ENCODE data around the gene KRT40.

Gene KRT40

GRCh38 chr17:40996829-40997228 lies 12.7 kb upstream of the KRT40 start:
- no peak overlapping the region for H3K4me3 ChIP-seq (ENCODE audit: low read depth, low read length)
- DNase-seq (ENCODE audit: low read depth), result no peak
- TF ChIP-seq MYC (IDR thresholded peaks at IDR 0.05; ENCODE audit: low read depth, low read length), result no peak
- TF ChIP-seq CTCF (IDR thresholded peaks at IDR 0.05; ENCODE audit: low read depth, low read length), result no peak
- TF ChIP-seq MAX (IDR thresholded peaks at IDR 0.05; ENCODE audit: low read depth, low read length), result no peak
- TF ChIP-seq POLR2A (IDR thresholded peaks at IDR 0.05; ENCODE audit: extremely low read depth, insufficient read length), result no peak

GRCh38 chr17:40995116-40995515 lies 11.0 kb upstream of the KRT40 start:
- H3K4me3 ChIP-seq (ENCODE audit: low read depth, low read length), result no peak overlapping the region
- TF ChIP-seq MAX (IDR thresholded peaks at IDR 0.05; ENCODE audit: low read depth, low read length) (no peak), MYC (IDR thresholded peaks at IDR 0.05; ENCODE audit: low read depth, low read length) (no peak), CTCF (IDR thresholded peaks at IDR 0.05; ENCODE audit: low read depth, low read length) (no peak), POLR2A (IDR thresholded peaks at IDR 0.05; ENCODE audit: extremely low read depth, insufficient read length) (no peak)
- DNase-seq (ENCODE audit: low read depth), result no peak

GRCh38 chr17:40993839-40994238 lies 9.7 kb upstream of the KRT40 start, which contains the start of gene KRTAP3-3:
Gene KRTAP3-3, minus strand, starts transcription at chr17:40994164. Its CDS starts 67 bp downstream, at chr17:40994097.
- TF ChIP-seq MAX (IDR thresholded peaks at IDR 0.05; ENCODE audit: low read depth, low read length), result no peak
- TF ChIP-seq MYC (IDR thresholded peaks at IDR 0.05; ENCODE audit: low read depth, low read length), result no peak
- TF ChIP-seq CTCF (IDR thresholded peaks at IDR 0.05; ENCODE audit: low read depth, low read length), result no peak
- TF ChIP-seq POLR2A (IDR thresholded peaks at IDR 0.05; ENCODE audit: extremely low read depth, insufficient read length), result no peak
- DNase-seq (ENCODE audit: low read depth), result no peak
- no peak within 1 kb of the TSS for H3K4me3 ChIP-seq (ENCODE audit: low read depth, low read length)

GRCh38 chr17:40993084-40993483 lies 9.0 kb upstream of the KRT40 start:
- no peak overlapping the region for H3K4me3 ChIP-seq (ENCODE audit: low read depth, low read length)
- TF ChIP-seq MYC (IDR thresholded peaks at IDR 0.05; ENCODE audit: low read depth, low read length), result no peak
- no peak for TF ChIP-seq POLR2A (IDR thresholded peaks at IDR 0.05; ENCODE audit: extremely low read depth, insufficient read length)
- TF ChIP-seq CTCF (IDR thresholded peaks at IDR 0.05; ENCODE audit: low read depth, low read length), result no peak
- TF ChIP-seq MAX (IDR thresholded peaks at IDR 0.05; ENCODE audit: low read depth, low read length), result no peak
- DNase-seq (ENCODE audit: low read depth), result no peak

GRCh38 chr17:40992666-40993065 lies 8.5 kb upstream of the KRT40 start:
- DNase-seq (ENCODE audit: low read depth), result no peak
- no peak overlapping the region for H3K4me3 ChIP-seq (ENCODE audit: low read depth, low read length)
- no peak for TF ChIP-seq POLR2A (IDR thresholded peaks at IDR 0.05; ENCODE audit: extremely low read depth, insufficient read length)
- no peak for TF ChIP-seq CTCF (IDR thresholded peaks at IDR 0.05; ENCODE audit: low read depth, low read length)

GRCh38 chr17:40986920-40987319 lies 2.8 kb upstream of the KRT40 start:
- H3K4me3 ChIP-seq (ENCODE audit: low read depth, low read length), result no peak overlapping the region
- no peak for DNase-seq (ENCODE audit: low read depth)
- TF ChIP-seq POLR2A (IDR thresholded peaks at IDR 0.05; ENCODE audit: extremely low read depth, insufficient read length) (no peak), MYC (IDR thresholded peaks at IDR 0.05; ENCODE audit: low read depth, low read length) (no peak)

Measured in NB4 (cell line).